ENCODE data around the gene ARHGEF28.

Gene ARHGEF28

GRCh38 chr5:73655521-73656160 lies 29.6 kb downstream of the ARHGEF28 start:
- Histone ChIP-seq H3K36me3 (peaks cover 9% of the 10 kb centered on the region), H3K9me3 (no peaks in the 10 kb centered on the region), H3K4me3 (ENCODE audit: low read depth, low read length) (no peak overlapping the region), H3K27me3 (no peaks in the 10 kb centered on the region), H3K4me1 (peaks cover 31% of the 10 kb centered on the region)
- no peak for TF ChIP-seq CTCF (IDR thresholded peaks at IDR 0.05; ENCODE audit: low read depth, low read length)
- DNase-seq, result no peak

- no peak for DNase-seq
- no peaks in the 10 kb centered on the region; the same call in 1 of the 2 replicates for H3K4me1 ChIP-seq
- TF ChIP-seq CTCF (IDR thresholded peaks at IDR 0.05; ENCODE audit: low read depth, low read length), result no peak
- H3K27me3 ChIP-seq, result no peaks in the 10 kb centered on the region
- H3K4me3 ChIP-seq (ENCODE audit: low read depth, low read length), result no peak overlapping the region
- H3K36me3 ChIP-seq, result peaks cover 8% of the 10 kb centered on the region
- no peaks in the 10 kb centered on the region for H3K9me3 ChIP-seq
These were observed 35.8 kb downstream of the ARHGEF28 start for GRCh38 chr5:73661753-73662152.

- Histone ChIP-seq H3K4me1 (no peaks in the 10 kb centered on the region; the same call in none of the 2 replicates), H3K27me3 (no peaks in the 10 kb centered on the region), H3K9me3 (no peaks in the 10 kb centered on the region), H3K4me3 (ENCODE audit: low read depth, low read length) (no peak overlapping the region), H3K36me3 (peaks cover 8% of the 10 kb centered on the region)
- DNase-seq, result no peak
- no peak for TF ChIP-seq CTCF (IDR thresholded peaks at IDR 0.05; ENCODE audit: low read depth, low read length)
These were observed 37.3 kb downstream of the ARHGEF28 start for GRCh38 chr5:73663161-73663859.

- Histone ChIP-seq H3K27me3 (no peaks in the 10 kb centered on the region), H3K4me3 (ENCODE audit: low read depth, low read length) (no peak overlapping the region), H3K9me3 (no peaks in the 10 kb centered on the region), H3K36me3 (peaks cover 8% of the 10 kb centered on the region), H3K4me1 (no peaks in the 10 kb centered on the region; the same call in none of the 2 replicates)
- TF ChIP-seq CTCF (IDR thresholded peaks at IDR 0.05; ENCODE audit: low read depth, low read length), result no peak
- no peak for DNase-seq
These were observed 37.9 kb downstream of the ARHGEF28 start for GRCh38 chr5:73663860-73664240.

- Histone ChIP-seq H3K4me1 (no peaks in the 10 kb centered on the region; the same call in none of the 2 replicates), H3K9me3 (no peaks in the 10 kb centered on the region), H3K4me3 (ENCODE audit: low read depth, low read length) (no peak overlapping the region), H3K27me3 (no peaks in the 10 kb centered on the region), H3K36me3 (peaks cover 8% of the 10 kb centered on the region)
- no peak for DNase-seq
- TF ChIP-seq CTCF (IDR thresholded peaks at IDR 0.05; ENCODE audit: low read depth, low read length), result no peak
These were observed 38.8 kb downstream of the ARHGEF28 start for GRCh38 chr5:73664796-73665195.

- peaks cover 5% of the 10 kb centered on the region for H3K36me3 ChIP-seq
- no peaks in the 10 kb centered on the region; the same call in none of the 2 replicates for H3K4me1 ChIP-seq
- H3K9me3 ChIP-seq, result no peaks in the 10 kb centered on the region
- no peak for TF ChIP-seq CTCF (IDR thresholded peaks at IDR 0.05; ENCODE audit: low read depth, low read length)
- H3K4me3 ChIP-seq (ENCODE audit: low read depth, low read length), result no peak overlapping the region
- H3K27me3 ChIP-seq, result no peaks in the 10 kb centered on the region
- DNase-seq, result no peak
These were observed 40.9 kb downstream of the ARHGEF28 start for GRCh38 chr5:73666891-73667290.

Data from BE2C (cell line).